GM19043 (cell line): ENCODE results near the gene CDH24.
"Not testable (repeated sequence)": the region's sequence is repeated elsewhere in the genome, so short reads cannot be mapped to it uniquely, and the experiment has no call there.

ENCODE experiments used
- ATAC-seq: cut with Tn5 transposase; IDR thresholded peaks from one replicate; pipeline ENCODE4 v1.9.1; 2021; ENCODE audit warnings: low read depth; ENCODE audit not compliant: unreplicated experiment

The CDH24 gene

DNA sequence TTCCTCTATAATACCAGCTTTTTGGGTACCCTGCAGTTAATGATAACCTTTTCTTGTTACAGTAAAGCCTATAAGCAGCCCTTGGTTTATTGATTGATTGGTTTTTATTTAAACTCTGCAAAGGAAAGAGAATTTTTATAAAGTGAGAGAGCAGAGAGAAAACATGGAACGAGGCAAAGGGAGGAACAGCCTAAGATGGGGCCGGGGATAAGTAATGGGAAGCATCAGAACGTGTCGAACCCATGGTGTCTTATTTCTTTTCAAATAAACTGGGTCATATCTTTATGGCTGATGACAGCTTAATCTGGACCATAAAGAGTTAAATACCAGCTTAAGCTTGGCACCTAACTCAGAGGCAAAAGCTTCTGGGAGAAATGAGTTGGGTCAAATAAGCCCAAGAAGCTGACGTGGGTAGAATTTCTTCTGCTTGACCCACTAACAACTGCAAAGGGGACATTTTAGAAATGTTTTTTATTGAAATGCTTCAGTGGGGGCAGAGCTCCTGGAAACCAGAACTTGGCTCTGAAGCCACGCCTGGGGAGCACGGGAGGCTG is 35.4 kb downstream of the CDH24 start:
- ATAC-seq: no peak

DNA sequence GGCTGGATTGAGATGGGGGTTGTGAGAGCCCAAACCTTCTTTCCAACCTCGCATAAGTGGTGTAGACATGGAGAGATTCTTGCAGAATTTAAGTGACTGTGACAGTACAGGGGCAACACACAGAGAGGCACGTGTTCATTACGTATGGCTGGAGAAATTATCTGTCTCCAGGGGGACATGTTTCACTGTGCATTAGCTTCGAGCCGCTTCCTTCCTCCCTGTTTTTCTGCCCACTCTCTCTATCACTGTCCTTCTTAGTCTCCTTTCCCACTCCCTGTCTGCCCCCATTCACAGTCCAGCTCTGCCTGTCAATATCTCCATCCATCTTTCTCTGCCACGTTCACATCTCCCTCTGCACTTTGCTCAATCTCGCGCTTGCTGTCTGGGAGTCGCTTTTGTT is 35.9 kb downstream of the CDH24 start:
- no peak for ATAC-seq

DNA sequence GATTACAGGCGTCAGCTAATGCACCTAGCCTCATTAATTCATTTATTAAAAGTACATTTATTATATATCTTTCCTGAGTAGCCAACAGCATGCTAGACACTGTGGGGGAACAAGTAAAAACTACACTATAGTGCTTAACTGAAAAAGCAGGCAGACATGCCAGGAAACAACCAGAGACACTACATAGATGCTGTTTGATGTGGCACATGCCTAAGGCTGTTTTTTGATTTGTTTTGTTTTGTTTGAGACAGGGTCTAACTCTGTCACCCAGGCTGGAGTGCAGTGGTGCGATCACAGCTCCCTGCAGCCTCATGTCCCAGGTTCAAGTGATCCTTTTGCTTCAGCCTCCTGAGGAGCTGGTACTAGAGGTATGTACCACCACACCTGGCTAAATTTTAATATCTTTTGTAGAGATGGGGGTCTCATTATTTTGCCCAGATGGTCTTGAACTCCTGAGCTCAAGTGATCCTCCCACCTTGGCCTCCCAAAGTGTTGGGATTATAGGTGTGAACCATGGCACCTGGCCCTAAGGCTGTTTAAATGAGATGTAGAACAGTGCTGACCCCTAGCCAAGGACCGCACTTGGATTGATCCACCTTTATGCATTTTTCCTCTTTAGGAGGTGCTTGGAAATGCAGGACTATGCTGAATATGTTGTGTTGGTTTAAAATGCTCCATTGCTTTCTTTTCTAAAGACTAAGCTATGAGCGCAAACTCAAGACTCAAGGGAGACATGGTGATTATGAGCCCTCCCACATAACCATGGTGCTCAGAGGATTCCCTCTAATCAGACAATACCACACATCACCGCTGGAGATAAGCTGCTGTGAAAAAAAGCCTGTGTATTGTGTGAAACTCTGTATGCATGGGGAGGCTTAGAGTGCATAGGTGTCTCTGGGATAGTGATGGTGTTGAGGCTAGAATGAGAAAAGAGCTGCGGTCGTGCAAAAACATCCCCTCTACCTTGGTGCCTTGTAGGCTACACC is 36.9 kb downstream of the CDH24 start:
- no peak for ATAC-seq

DNA sequence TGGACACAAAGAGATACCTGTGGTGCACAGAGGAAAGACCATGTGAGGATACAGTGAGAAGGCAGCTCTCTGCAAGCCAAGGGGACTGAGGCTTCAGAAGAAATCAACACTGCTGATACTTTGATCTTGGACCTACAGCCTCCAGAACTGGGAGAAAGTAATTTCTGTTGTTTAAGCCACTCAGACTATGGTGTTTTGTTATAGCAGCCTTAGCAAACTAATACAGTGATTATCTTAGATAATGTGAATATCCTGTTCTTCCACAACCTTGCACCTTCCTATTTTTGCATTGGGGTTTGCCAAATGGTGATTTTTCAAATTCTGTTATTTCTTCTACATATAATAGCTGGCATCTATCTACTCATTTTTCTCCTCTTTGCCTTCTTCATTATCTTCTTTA is 39.2 kb downstream of the CDH24 start:
- no peak for ATAC-seq

DNA sequence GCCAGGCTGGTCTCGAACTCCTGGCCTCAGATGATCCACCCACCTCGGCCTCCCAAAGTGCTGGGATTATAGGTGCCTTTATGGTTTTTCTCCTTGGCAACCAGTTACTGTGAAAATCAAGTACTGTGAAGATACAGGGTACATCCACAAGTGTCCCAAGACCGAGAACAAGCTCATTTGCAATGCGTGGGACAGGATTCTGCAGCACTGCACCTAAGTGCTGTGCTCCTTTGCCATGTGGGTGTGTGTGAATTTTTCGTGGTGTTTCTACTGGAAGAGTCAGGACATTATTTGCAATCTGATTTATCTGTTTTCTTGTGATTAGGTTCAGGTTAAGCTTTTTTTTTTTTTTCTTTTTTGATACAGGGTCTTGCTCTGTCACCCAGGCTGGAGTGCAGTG is 40.2 kb downstream of the CDH24 start:
- ATAC-seq: no peak

DNA sequence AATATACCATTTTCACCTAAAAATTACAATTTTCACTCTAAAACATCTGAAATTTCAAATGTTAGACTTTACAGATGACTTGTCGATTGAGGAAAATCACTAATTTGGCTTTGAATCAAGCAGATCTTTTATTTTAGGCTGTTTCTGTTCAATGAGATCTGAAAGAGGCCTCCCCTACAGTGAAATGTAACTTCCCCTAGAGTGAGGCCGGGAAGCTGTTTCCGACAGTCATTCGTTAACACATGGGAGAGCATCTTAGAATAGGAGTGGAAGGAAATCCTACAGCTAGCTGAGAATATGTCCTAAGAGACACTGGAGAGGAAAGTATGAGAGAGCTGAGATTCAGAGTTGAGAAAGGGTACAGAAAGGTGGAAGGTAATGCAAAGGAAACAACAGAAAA is 41.7 kb downstream of the CDH24 start:
- no peak for ATAC-seq

DNA sequence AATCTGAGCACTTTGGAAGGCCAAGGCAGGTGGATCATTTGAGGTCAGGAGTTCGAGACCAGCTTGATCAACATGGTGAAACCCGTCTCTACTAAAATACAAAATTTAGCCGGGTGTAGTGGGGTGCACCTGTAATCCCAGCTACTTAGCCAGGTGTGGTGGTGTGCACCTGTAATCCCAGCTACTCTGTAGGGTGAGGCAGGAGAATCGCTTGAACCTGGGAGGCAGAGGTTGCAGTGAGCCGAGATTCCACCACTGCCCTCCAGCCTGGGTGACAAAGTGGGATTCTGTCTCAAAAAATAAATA is 43.6 kb downstream of the CDH24 start:
- not testable (repeated sequence) for ATAC-seq

DNA sequence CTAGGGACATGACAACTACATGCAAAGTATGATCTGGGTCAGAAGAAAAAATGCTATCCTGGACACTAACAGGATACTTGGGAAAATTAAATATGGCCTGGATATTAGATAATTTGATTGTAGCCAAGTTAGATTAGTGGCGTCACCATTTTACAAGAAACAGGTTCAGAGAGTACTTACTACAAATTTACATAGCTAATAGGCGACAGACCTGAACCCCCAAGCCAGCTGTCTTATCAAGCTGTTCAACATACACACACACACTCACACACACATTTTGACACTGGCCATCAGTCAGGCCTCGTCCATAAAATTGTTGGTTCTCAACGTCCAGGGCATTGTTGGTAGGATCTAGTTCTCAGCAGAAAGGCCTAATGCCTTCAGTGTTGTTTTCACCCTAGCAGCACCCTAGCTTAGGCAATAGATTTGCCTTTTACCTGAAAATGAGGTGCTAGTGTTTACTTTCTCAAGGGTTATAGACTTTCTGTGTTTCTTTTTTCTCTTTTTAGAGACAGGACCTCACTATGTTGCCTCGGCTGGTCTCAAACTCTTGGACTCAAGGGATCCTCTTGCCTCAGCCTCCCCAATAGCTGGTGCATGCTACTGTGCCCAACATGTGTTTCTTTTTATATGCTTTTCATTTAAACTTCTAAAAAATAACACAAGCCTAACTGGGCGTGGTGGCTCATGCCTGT is 44.1 kb downstream of the CDH24 start:
- ATAC-seq: no peak

DNA sequence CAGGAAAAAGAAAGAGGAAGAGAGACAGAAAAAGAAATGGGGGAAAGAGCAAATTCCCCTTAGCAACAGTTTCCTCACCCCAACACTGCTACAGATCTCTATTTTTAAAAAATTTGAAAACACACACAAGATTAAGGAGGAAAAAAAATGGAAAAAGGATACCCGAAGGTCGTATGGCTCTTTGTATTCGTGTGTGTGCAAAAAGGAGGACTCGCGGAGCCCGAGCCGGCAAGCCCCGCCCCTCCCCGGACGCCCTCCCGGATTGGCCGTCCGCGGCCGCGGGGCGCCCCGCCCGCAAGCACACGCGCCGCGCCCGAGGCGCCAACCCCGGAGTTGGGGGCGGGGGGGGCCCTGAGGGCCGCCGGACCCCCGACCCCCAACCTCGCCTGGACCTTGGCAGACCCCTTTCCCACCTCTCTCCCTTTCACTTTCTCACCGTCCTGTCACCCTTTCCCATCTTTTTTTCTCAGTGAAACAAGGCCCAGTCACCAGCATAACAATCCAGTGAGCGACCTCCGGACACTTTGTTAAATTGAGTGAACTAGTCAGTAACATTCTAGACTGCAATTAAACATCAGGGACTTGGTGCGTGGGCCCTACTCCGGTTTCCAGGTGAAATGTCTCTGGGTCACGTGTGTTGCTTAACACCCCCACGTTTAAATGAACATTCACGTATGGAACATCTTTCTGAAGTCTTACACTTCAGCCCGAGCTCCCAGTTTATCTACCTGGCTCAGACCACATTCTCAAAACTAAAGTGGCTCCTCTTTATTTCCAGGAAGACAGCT is 47.2 kb downstream of the CDH24 start, which contains the start of gene C14orf93:
Gene C14orf93, minus strand, starts transcription at position 205 of the 788 bp plus-strand sequence. CDS start 11,120 bp downstream, outside the sequence.
- ATAC-seq: peak; percentile 33

DNA sequence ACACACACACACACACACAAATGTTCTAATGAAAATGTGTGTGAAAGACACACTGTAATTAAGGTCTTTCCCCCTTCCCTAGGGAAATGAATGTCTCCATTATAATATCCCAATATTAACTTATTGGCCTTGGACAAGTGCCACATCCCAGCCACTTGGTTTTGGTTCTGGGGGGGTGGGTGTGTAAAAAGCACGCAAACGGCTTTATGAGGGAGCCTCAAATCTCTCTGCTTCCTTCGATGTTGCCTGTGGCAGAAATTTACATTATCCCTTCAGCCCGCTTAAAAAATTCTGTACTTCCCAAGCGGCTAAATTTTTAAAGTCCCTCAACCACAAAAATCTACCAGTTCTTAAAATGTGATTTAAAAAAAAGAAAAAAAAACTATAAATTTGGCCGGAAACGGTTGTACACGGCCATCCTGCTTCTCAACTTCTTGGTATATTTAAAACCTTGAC is 47.8 kb downstream of the CDH24 start:
- ATAC-seq: no peak

DNA sequence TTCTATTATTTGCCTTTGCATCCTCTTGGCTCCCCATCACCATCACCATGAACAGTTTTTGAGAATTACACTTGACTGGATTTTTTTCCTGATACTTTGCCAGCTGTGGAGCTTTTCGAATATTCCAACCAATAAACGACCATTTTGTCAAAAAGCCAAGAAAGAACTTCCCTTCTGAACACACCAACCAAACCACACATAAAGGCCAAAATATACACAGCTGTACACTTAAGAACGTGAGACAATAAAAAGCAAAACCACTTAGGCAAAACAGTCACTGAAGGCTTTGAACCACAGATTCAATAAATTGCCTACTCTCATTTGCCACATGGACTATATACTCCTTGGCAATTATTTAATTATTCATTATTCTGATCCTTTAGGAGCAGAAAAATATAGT is 48.5 kb downstream of the CDH24 start:
- no peak for ATAC-seq

DNA sequence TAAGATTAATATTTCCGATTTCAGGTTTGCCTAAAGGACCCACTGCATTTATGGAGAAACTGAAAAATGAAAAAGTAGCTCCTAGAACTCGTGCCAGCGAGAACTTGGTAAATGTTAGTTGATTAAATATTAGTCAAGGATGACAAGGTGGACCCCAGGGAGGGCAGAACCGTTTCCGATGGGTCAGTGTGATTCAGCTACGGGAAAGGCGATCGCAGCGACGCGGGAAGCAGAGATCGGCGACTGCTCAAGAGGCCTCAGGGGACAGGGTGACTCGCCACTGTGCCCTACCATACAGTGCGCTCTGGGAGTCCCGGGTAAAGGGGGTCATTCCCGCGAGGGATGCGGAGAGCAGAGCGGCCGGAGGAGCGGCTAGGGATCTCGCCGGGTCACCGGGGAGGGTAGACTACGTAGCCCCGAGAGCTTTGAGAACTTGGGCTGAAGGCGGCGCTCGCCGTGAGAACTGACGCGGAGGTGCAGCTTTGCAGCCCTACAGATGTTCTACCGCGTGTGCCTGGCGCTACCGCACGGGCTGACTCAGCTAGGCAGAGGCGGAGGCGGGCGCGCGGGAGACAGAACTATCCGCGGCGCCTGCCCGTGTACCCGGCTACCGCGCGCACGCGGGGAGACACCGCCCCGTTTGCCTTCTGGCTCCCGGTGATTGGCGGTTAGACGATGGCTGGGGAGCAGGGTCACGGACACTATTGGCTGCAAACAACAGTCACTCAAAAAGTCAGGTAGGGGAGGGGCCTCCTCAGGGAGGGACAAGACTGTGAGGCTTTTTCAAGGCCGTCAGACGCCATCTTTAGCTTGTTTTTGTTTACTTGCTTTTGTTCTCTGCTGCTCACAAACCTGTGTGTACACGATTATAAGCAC is 50.5 kb downstream of the CDH24 start:
- peak; percentile 97 for ATAC-seq

DNA sequence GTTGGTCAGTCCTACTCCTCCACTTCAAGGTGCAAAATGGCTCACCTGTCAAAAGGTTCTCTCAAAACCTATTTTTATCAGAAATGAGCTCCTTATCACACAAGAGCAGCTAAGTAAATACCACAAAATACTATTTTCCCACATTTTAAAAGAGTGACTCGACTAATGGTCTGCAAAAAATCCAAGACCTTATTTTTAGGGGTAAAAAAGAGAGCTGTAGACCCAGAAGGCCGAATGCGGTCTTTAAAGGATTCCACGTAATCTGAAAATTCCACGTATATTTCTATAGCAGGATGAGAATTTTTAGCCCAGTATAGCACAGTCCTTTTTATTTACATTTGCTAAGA is 51.2 kb downstream of the CDH24 start:
- no peak for ATAC-seq

DNA sequence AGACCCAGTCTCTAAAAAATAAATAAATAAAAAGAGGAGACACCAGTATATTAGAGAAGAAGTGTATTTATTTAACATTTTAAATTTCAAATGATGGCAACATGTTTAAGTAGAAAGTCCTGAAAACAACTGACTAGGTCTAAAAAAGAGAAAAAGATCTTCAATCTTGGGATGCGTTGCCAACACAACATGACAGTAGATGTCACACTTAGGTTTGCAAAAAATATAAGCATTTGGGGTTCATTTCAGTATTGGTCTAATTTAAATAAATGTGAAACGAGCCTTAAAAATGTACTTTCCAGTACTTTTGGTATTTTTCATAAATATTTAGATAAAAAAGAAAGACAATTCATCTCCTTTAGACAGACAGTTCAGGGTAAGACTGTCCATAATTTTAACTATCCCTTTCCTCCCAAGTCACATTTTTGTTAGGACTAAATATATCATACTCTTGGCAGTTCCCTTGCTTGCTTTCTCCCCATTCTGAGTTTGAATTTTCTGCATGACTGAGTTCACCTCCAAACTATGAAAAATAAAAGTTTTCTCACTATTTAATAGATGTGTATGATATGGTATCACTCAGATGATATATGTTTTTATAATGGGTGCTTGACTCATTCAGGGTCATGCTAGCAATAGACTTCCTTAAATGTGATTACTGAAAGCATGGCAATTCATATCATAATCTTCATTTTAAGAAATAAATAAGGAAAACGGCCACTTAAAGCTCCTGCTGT is 51.7 kb downstream of the CDH24 start:
- ATAC-seq: no peak

DNA sequence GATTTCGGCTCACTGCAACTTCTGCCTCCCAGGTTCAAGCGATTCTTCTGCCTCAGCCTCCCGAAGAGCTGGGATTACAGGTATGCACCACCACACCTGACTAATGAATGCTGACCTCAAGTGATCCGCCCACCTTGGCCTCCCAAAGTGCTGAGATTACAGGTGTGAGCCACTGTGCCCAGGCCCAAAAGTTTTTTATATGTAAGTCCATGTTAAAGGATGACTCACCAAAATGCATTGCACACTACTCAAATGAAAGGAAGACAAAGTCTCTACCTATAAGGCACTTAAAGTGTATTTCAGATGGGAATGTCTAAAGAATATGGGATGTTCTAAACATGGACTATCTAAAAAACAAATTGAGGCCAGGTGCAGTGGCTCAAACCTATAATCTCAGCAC is 53.0 kb downstream of the CDH24 start:
- ATAC-seq: not testable (repeated sequence)

DNA sequence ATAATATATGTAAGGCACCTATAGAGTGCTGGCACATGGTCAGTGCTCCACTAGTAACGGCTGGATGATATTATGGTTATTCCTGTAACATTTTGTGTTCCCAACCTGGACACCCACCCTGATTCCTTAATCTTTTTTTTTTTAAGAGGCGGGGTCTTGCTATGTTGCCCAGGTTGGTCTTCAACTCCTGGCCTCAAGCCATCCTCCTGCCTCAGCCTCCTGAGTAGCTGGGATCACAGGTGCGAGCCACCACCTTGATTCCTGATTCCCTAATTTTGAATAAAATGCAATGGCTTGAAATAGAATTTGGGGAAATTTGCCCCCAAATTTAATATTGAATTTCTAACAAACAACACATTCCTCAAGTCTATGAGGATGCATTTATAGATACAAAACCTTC is 54.7 kb downstream of the CDH24 start:
- ATAC-seq: no peak

DNA sequence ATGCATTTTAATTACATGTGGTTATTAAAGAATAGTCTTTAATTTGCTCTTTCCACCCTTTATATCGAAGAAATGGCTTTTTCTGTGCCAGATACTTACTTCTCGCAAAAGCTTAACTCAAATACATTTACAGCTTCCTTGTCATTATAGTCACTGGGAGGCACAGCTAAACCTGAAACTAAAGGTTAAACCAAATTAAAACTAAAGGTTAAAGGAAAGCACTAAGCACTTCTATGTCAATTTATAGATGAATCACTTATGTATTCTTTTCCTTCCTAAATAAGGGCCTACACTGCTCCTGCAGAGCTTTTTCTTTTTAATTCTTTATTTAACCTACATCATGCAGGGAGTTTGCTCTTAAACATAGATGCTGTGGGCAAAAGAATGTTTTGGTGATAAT is 56.5 kb downstream of the CDH24 start:
- ATAC-seq: no peak

DNA sequence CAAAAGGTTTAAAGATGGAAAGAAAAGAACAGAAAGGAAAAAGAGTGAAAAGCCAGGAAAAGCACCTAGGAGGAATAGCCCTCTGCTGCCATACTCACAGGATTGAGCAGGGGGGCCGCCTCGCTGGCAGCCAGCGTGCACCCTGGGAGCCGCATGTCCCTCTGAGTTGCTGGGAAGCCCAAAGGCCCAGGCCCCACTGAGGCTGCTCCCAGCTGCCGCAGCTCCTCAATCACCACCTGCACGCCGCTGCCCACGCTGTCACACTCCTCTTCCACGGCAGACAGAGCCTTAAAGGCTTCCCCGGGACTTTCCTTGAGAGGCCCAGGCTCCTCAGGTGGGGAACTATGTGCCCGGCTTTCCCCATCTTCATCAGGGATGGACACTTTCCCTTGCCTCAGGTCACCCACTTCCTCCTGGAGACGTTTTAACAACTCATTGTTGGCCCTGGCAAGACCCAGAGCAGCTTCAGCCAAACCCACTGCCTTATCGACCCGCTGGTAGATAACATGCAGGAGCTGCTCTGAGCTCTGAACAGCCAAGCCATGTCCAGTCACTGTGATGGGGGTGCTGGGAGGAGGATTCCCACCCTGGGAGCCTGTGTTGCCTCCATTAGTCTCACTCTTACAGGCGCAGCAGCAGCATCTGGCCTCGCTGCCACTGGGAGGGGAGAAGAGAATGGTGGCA is 58.8 kb downstream of the CDH24 start:
- ATAC-seq: no peak
